ACC112 (cell line): ENCODE data around the gene MRTO4.
"Not testable (repeated sequence)": the region's sequence is repeated elsewhere in the genome, so short reads cannot be mapped to it uniquely, and the experiment has no call there.

Experiments used
- H2AFZ ChIP-seq: fragments of 200-600 bp; sonication (generic); one replicate; pipeline ENCODE4 v1.6.0; 2017; ENCODE audit warnings: antibody characterized with exemption, low read length; ENCODE audit not compliant: unreplicated experiment
- H3K27ac ChIP-seq: fragments of 200-600 bp; sonication (generic); 2 replicates; pipeline ENCODE4 v1.5.1; 2014; ENCODE audit warnings: low read depth, mild to moderate bottlenecking, antibody characterized with exemption, low read length, moderate library complexity
- H3K27me3 ChIP-seq: fragments of 200-600 bp; sonication (generic); 2 replicates; pipeline ENCODE4 v1.6.1; 2014; ENCODE audit warnings: mild to moderate bottlenecking, antibody characterized with exemption, low read length, moderate library complexity, mixed read lengths; ENCODE audit not compliant: insufficient read depth
- H3K36me3 ChIP-seq: fragments of 200-600 bp; sonication (generic); 2 replicates; pipeline ENCODE4 v1.6.1; 2016; ENCODE audit warnings: mild to moderate bottlenecking, antibody characterized with exemption, low read length, moderate library complexity, mixed read lengths; ENCODE audit not compliant: insufficient read depth
- H3K4me1 ChIP-seq: fragments of 200-600 bp; sonication (generic); one replicate; pipeline ENCODE4 v1.6.1; 2016; ENCODE audit warnings: low read length, mixed read lengths; ENCODE audit not compliant: insufficient read depth, unreplicated experiment, control insufficient read depth
- H3K4me3 ChIP-seq: fragments of 200-600 bp; sonication (generic); 2 replicates; pipeline ENCODE4 v1.5.1; 2014; ENCODE audit warnings: mild to moderate bottlenecking, low read depth, low read length
- H3K79me2 ChIP-seq: fragments of 200-600 bp; sonication (generic); one replicate; pipeline ENCODE4 v1.6.0; 2016; ENCODE audit warnings: low read length; ENCODE audit not compliant: control insufficient read depth, unreplicated experiment, insufficient read depth

Gene MRTO4

GRCh38 chr1:19272064-19272463, 20.5 kb downstream of the MRTO4 start:
- Histone ChIP-seq H2AFZ (no peak overlapping the region), H3K4me3 (no peak overlapping the region), H3K79me2 (no peaks in the 10 kb centered on the region), H3K27ac (no peak overlapping the region), H3K27me3 (no peaks in the 10 kb centered on the region), H3K4me1 (no peaks in the 10 kb centered on the region), H3K36me3 (peaks cover 5% of the 10 kb centered on the region; the same call in 1 of the 2 replicates)

- Histone ChIP-seq H2AFZ (no peak overlapping the region), H3K4me1 (no peaks in the 10 kb centered on the region), H3K27me3 (no peaks in the 10 kb centered on the region), H3K4me3 (no peak overlapping the region), H3K27ac (no peak overlapping the region), H3K36me3 (peaks cover 10% of the 10 kb centered on the region; the same call in 1 of the 2 replicates), H3K79me2 (no peaks in the 10 kb centered on the region)
Observed at GRCh38 chr1:19273106-19273843, 21.7 kb downstream of the MRTO4 start.

GRCh38 chr1:19273844-19274531, 22.4 kb downstream of the MRTO4 start:
- H3K27me3 ChIP-seq, H3K27ac ChIP-seq, H3K4me3 ChIP-seq, H3K4me1 ChIP-seq, H2AFZ ChIP-seq, H3K79me2 ChIP-seq: not testable (repeated sequence)
- H3K36me3 ChIP-seq = peaks cover 10% of the 10 kb centered on the region; the same call in 1 of the 2 replicates

GRCh38 chr1:19274636-19275035, 23.0 kb downstream of the MRTO4 start:
- Histone ChIP-seq H3K27ac (no peak overlapping the region), H3K79me2 (no peaks in the 10 kb centered on the region), H3K4me3 (no peak overlapping the region), H2AFZ (no peak overlapping the region), H3K27me3 (no peaks in the 10 kb centered on the region), H3K4me1 (no peaks in the 10 kb centered on the region), H3K36me3 (peaks cover 10% of the 10 kb centered on the region; the same call in 1 of the 2 replicates)

- H3K4me3 ChIP-seq = no peak overlapping the region
- H3K79me2 ChIP-seq = no peaks in the 10 kb centered on the region
- no peak overlapping the region for H3K27ac ChIP-seq
- H3K4me1 ChIP-seq = no peaks in the 10 kb centered on the region
- H3K36me3 ChIP-seq = peaks cover 7% of the 10 kb centered on the region; the same call in 1 of the 2 replicates
- no peak overlapping the region for H2AFZ ChIP-seq
- no peaks in the 10 kb centered on the region for H3K27me3 ChIP-seq
Observed at GRCh38 chr1:19283891-19284290, 32.3 kb downstream of the MRTO4 start.

- peaks cover 7% of the 10 kb centered on the region; the same call in 1 of the 2 replicates for H3K36me3 ChIP-seq
- no peak overlapping the region for H3K27ac ChIP-seq
- H2AFZ ChIP-seq = no peak overlapping the region
- no peak overlapping the region for H3K4me3 ChIP-seq
- H3K27me3 ChIP-seq = no peaks in the 10 kb centered on the region
- H3K79me2 ChIP-seq = no peaks in the 10 kb centered on the region
- no peaks in the 10 kb centered on the region for H3K4me1 ChIP-seq
Observed at GRCh38 chr1:19284881-19285280, 33.3 kb downstream of the MRTO4 start.

- H3K27ac ChIP-seq, H2AFZ ChIP-seq, H3K79me2 ChIP-seq, H3K4me1 ChIP-seq, H3K4me3 ChIP-seq, H3K36me3 ChIP-seq, H3K27me3 ChIP-seq: not testable (repeated sequence)
Observed at GRCh38 chr1:19285366-19285765, 33.8 kb downstream of the MRTO4 start.

GRCh38 chr1:19285807-19286206, 34.2 kb downstream of the MRTO4 start:
- not testable (repeated sequence) for H3K4me1 ChIP-seq, H3K36me3 ChIP-seq, H2AFZ ChIP-seq, H3K4me3 ChIP-seq, H3K27ac ChIP-seq, H3K27me3 ChIP-seq, H3K79me2 ChIP-seq

GRCh38 chr1:19287436-19288185, 36.0 kb downstream of the MRTO4 start:
- Histone ChIP-seq H3K4me1 (no peaks in the 10 kb centered on the region), H2AFZ (no peak overlapping the region), H3K27ac (no peak overlapping the region), H3K27me3 (no peaks in the 10 kb centered on the region), H3K36me3 (0 out of 2 replicates have a peak, but pooled peaks cover 4% of the 10 kb centered on the region), H3K4me3 (no peak overlapping the region), H3K79me2 (no peaks in the 10 kb centered on the region)

- H3K27me3 ChIP-seq, H3K79me2 ChIP-seq, H3K4me1 ChIP-seq, H3K27ac ChIP-seq, H3K36me3 ChIP-seq: not testable (repeated sequence)
- Histone ChIP-seq H3K4me3 (peak within 1 kb of the TSS; percentile 78), H2AFZ (peak within 1 kb of the TSS; percentile 24)
Observed at GRCh38 chr1:19288324-19289241, 37.0 kb downstream of the MRTO4 start, which contains the start of gene AKR7A3. Gene AKR7A3 (minus strand): TSS chr1:19288770. CDS start chr1:19288709, 61 bp downstream.
